Fibroblast of mammary gland (primary cell): ENCODE results near the gene CTNNA3.

Experiments used
- DNase-seq: peaks from one replicate; pipeline ENCODE4 v3.0.0-alpha.2; 2010; ENCODE audit warnings: low read depth
- H3K4me3 ChIP-seq: 2 replicates; pipeline ENCODE4 v1.5.1; 2011; ENCODE audit warnings: low read depth, mild to moderate bottlenecking, low read length, moderate library complexity; ENCODE audit not compliant: control insufficient read depth
- CTCF ChIP-seq: conservative IDR thresholded peaks from 2 replicates; pipeline ENCODE4 v1.5.1; 2011; ENCODE audit warnings: low read depth, low read length, inconsistent platforms; ENCODE audit not compliant: control insufficient read depth, insufficient read depth

CTNNA3 gene

GRCh38 chr10:66291133-66291532 lies 1404.9 kb downstream of the CTNNA3 start:
- H3K4me3 ChIP-seq: no peak overlapping the region
- no peak for DNase-seq
- no peak for TF ChIP-seq CTCF

DNA sequence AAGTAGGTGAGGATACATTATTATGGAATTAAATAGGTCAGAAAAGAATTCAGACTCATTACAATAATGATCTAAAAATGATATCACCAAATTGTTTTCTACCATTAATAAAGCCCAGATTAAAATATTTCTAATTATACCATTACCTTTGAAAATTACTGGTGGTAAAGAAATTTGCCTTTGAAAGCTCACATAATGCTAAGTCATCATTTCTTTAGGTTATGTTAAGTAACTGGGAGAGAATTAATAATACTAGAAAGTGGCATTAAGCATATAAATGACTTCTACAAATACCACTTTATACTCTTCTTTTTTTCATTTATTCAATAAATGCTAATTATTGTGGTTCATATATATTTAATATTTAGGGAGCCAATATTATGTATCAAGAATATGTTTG lies 1411.4 kb downstream of the CTNNA3 start:
- H3K4me3 ChIP-seq: no peak overlapping the region
- no peak for DNase-seq
- no peak for TF ChIP-seq CTCF

DNA sequence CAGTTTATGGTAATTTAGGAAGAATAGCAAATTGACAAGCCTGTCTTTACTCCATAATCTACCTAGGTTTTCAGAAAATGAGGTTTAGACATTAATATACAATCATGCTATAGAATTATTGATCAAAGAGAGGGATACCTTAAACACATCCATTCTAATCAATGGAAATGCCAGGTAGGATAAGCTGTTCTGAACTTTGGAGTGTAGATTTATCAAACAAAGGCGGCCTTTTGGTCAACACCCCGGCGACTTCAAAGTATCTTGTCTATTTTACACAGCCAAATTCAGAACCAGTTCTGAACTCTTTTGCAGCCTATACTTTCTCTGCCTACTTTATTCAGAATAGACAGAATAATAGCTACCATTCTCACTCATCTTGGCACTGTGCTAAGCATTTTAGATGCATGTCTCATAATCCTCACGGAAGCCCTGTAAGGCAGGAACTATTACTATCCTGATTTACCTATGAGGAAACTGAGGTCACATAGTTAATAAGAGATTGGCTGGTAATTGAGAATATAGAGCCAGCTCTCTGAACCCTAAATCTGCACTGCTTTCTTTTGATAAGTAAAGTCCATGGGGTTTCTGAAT lies 1412.0 kb downstream of the CTNNA3 start:
- DNase-seq: no peak
- TF ChIP-seq CTCF: no peak
- no peak overlapping the region for H3K4me3 ChIP-seq

DNA sequence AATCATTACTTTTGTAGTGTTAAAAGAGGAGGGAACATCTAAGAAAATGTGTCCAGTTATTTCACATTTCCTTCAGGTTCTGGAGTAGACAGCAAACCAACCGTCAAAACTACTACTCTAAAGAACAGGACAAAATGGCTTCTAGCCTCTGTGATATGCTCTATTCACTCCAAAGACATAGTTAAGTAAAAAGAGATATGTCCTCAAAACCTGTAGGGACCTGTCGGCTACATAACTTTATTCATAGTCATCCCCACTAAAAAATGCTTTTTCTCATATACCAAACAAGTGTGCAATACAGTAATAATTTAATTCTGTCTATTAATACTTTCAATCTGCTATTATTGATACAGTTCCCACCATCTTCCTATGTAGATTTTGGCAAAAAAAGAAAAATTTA lies 1412.9 kb downstream of the CTNNA3 start:
- TF ChIP-seq CTCF: no peak
- no peak for DNase-seq
- H3K4me3 ChIP-seq: no peak overlapping the region

- no peak overlapping the region for H3K4me3 ChIP-seq
- TF ChIP-seq CTCF: no peak
- DNase-seq: no peak
These were observed 1414.7 kb downstream of the CTNNA3 start for GRCh38 chr10:66281327-66281726.

- DNase-seq: no peak
- no peak overlapping the region for H3K4me3 ChIP-seq
- TF ChIP-seq CTCF: no peak
These were observed 1418.5 kb downstream of the CTNNA3 start for GRCh38 chr10:66277481-66277880.
